ENCODE measurements around the gene FOSB.

DNA sequence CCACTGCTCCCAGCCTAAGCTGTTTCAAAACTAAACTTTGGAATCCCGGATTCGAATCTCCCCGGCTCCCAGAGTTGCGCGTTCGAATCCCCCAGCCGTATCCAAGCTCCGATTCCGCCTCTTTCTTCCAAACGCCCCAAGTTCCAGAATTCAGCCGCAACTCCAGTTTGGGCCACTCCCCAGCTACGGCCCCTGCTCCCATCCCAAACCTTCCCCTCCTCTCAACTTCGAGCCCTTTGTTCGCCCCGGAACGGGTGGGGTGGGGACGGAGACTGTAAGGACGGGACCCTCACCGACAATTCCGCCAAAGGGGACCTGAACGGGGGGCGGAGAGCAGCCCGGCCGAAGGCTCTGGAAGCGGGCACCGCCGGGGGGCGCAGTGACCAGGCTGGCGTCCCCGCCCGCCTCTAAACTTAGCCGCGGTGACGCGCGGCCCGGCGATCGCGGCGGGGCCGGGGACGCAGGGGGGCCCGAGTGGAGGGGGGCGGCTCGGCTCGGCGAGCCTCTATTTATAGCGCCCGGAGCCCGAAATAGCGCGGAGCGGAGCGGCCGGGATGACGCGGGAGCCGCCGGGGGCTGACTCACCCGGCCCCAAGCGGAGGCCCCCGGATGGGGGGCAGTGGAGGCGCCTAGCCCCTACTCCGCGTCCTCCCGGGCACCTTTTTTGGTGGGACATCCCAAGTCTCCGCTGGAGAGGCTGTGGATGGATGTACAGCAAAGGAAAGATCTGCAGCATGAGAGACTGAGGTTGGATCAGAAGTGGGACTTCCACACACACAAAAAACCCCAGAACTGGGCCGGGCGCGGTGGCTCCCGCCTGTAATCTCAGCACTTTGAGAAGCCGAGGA lies 39.2 kb upstream of the FOSB start:
- TF ChIP-seq YY1 (IDR thresholded peaks at IDR 0.05; ENCODE audit: low read depth): no peak
- TF ChIP-seq TCF12 (IDR thresholded peaks at IDR 0.05; ENCODE audit: low read depth): no peak
- no peak for TF ChIP-seq CEBPB (IDR thresholded peaks at IDR 0.05)
- TF ChIP-seq NFIC (IDR thresholded peaks at IDR 0.05): no peak
- no peak for TF ChIP-seq TAF1 (IDR thresholded peaks at IDR 0.05; ENCODE audit: low read depth)
- TF ChIP-seq FOXM1 (IDR thresholded peaks at IDR 0.05; ENCODE audit: borderline replicate concordance, low read depth): no peak
- TF ChIP-seq, protein P1, sequence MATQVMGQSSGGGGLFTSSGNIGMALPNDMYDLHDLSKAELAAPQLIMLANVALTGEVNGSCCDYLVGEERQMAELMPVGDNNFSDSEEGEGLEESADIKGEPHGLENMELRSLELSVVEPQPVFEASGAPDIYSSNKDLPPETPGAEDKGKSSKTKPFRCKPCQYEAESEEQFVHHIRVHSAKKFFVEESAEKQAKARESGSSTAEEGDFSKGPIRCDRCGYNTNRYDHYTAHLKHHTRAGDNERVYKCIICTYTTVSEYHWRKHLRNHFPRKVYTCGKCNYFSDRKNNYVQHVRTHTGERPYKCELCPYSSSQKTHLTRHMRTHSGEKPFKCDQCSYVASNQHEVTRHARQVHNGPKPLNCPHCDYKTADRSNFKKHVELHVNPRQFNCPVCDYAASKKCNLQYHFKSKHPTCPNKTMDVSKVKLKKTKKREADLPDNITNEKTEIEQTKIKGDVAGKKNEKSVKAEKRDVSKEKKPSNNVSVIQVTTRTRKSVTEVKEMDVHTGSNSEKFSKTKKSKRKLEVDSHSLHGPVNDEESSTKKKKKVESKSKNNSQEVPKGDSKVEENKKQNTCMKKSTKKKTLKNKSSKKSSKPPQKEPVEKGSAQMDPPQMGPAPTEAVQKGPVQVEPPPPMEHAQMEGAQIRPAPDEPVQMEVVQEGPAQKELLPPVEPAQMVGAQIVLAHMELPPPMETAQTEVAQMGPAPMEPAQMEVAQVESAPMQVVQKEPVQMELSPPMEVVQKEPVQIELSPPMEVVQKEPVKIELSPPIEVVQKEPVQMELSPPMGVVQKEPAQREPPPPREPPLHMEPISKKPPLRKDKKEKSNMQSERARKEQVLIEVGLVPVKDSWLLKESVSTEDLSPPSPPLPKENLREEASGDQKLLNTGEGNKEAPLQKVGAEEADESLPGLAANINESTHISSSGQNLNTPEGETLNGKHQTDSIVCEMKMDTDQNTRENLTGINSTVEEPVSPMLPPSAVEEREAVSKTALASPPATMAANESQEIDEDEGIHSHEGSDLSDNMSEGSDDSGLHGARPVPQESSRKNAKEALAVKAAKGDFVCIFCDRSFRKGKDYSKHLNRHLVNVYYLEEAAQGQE (IDR thresholded peaks at IDR 0.05; ENCODE audit: low read depth): no peak
- TF ChIP-seq EP300 (IDR thresholded peaks at IDR 0.05; ENCODE audit: borderline replicate concordance): no peak
- TF ChIP-seq, protein P2, sequence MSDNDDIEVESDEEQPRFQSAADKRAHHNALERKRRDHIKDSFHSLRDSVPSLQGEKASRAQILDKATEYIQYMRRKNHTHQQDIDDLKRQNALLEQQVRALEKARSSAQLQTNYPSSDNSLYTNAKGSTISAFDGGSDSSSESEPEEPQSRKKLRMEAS (IDR thresholded peaks at IDR 0.05): no peak
- no peak for TF ChIP-seq RAD21 (IDR thresholded peaks at IDR 0.05; ENCODE audit: low read depth)
- no peak for TF ChIP-seq CREB1 (IDR thresholded peaks at IDR 0.05; ENCODE audit: low read depth)
